ENCODE measurements around the gene TBX19.

Gene TBX19

DNA sequence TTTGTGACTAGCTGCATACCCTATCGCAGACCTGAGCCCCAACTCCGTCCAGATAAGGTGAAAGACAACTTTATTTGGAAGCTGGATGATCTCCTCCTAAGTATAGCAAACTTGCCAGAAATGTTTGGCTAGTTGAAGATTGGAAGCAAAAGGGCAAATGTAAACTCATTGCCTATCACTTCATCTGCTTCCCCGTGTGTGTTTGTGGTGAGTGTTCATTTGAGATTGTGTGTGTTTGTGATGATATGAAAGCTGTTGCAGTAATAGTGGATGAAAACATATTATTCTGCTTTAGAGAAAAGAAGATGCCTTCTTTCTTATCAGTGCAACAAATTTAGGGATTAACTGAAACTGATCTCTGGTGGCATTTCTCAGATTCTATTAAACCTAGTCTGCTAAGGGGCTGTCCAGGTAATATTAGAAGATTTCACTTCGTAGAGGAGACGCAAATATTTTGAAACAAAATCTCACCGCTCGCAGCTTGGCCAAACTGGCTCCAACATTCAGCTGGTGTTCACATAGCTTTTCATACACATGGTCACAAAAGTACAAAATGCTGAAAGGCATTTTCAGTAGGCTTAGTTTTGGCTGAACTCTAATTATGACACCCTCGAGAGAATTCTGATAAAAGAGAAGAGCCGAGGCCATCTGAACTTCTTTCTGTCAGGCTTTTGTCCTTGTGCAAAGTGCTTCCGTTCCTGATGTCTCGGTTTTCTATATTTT is 1.1 kb downstream of the TBX19 start:
- DNase-seq (ENCODE audit: low spot score), result no peak

DNA sequence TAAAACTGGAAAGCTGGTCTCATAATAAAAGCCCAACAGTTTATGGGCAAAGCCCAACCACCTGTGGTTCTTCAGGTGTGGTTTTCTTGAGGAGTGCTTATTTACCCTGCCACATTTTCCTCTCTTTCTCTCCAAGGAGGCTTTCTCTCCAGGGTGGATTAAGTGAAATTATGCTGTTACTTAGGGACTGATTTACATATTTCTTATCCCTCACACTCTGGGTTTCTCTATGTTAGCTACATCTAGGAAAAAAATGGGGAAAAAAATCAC is 4.8 kb downstream of the TBX19 start:
- DNase-seq (ENCODE audit: low spot score), result no peak

DNA sequence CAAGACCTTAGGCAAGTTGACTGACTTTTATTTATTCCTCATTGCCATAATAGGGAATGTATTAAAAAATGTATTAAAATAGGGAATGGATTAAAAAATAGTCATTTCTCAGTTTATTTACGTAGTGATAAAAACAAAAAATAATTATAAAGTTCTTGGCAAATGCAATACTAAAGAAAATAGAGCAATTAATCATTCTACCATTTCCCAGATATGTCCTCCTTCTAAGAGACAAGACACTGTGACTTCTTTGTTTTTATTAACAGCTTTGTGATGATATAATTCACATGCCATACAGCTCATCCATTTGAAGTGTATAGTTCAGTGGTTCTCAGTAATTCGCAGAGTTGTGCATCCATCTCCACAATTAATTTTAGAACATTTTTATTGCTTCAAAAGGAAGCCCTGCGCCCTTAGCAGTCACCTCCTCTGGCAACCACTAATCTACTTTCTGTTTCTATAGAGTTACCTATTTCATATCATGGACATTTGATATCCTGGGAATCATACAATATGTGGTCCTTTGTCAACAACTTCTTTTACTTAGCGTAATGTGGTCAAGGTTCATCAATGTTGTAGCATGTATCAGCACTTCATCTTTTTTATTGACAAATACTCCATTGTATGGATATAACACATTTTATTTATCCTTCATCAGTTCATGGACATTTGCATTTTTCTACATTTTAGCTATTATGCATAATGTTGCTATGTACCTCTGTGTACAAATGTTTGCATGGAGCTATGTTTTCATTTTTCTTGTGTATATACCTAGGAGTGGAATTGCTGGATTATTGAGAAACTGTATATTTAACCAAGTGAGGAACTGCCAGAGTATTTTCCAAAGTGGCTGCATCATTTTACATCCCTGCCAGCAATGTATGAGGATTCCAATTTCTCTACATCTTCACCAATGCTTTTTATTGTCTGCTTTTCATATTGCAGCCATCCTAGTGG is 5.6 kb downstream of the TBX19 start:
- no peak for DNase-seq (ENCODE audit: low spot score)

DNA sequence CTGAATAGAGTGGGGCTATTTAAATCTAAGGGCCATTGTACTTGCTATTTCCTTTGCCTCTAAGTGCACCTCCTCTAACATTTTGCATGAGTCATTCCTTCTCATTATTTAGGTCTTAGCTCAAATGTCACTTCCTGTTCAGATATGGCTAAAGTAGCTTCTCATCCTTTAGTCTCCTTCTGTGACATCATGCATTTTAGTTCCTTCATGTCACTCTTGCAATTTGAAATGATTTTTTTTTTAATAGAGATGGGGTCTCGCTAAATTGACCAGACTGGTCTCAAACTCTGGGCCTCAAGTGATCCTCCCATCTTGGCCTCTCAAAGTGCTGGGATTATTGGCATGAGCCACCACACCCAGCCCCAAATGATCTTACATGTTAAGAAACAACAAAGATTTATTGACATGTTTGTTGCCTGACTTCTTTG is 6.6 kb downstream of the TBX19 start:
- no peak for DNase-seq (ENCODE audit: low spot score)

DNA sequence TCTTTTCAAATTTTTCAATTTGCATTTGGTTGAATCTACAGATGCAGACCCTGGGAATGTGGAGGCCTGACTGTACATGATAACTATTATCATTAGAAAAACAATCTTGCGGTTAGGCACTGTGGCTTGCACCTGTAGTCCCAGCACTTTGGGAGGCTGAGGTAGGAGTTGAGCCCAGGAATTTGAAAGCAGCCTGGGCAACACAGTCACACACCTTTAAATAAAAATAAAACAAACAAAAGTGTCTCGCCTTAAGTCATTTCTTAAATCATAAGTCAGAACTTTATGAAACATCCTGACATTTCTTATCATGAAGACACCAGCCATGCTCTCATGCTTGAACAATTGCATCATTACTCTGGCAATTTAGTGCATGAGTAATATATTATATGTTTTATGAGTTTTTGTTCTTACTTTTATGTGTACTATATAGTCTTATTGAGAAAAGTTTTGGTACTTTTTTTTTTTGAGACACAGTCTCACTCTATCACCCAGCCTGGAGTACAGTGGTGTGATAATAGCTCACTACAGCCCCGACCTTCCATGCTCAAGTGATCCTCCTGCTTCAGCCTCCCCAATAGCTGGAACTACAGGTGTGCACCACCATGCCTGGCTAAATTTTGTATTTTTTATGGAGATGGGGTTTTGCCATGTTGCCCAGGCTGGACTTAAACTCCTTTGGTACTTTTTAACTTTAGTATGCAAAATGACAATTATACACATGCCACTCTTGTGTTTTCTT is 7.8 kb downstream of the TBX19 start:
- DNase-seq (ENCODE audit: low spot score), result no peak

DNA sequence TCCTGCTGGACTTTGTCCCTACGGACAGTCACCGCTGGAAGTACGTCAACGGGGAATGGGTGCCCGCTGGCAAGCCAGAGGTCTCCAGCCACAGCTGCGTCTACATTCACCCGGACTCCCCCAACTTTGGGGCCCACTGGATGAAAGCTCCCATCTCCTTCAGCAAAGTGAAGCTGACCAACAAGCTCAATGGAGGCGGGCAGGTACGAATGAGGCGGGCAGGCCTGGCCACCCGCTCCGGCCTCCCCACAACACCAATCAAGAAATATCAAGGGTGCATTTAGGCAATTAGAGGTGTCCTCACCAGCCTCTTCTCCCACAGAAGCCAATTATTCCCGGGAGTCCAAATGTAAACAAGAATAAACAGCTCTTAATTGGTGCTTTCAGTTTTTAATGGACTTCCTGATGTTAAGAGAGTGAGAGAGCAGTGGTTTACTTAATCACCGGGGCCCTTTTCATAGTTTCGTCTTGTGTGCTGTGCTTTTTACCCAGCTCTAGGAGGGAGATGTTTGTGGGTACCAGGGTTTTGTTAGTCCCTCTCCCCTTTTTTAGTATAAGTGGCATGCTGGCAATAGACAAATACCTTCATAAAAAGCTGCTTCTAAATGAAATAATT is 10.7 kb downstream of the TBX19 start:
- no peak for DNase-seq (ENCODE audit: low spot score)

DNA sequence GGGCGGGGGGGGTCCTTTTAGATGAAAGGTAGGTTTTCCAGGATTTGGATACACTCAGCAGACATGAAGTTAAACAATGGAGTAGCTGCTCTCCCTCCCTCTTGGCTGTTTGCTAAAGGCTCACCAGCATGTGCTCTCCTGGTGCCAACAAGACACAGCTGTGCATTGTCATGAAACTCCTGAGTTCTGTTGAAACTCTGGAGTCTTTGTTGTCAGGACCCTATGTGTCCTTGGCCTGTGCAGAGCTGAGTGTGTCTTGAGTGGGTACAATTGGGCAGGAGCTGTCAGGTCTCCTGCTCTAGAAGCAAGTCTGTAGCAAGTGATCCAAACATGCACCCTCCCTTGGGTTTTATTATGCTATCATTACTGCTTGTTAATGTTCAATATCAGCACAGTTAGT is 12.7 kb downstream of the TBX19 start:
- no peak for DNase-seq (ENCODE audit: low spot score)

DNA sequence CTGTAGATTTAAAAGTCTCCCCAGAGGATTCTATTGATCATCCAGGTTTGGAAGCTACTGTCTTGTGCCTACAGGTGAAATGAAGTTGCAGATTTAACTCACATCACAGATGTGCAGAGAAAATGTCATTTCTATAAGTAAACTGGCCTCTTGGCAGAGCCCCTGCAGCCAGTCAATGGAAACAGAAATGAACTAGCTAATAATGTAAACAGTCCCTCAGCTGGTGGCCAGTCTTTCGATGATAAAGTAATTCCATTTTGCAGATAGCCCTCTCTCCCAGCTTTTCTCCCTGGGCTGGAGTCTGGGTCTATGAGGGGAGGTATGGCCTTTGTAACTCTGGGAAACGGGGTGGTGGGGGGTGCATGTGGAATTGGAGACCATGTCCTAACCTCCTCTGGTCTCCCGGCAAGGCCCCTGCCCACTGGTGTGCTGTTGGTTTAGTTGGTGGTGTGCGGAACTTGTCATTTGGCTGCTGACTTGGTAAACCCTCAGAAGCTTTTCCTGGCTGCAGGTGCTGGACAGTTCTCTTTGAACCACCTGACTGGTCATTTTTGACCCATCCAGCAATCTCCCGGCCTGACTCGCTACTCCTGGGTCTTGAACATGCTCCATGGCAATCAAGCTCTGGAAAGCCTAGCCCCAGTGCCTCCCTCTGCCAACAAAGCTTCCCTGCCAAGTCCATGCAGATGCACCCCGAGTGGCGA is 14.9 kb downstream of the TBX19 start:
- no peak for DNase-seq (ENCODE audit: low spot score)

DNA sequence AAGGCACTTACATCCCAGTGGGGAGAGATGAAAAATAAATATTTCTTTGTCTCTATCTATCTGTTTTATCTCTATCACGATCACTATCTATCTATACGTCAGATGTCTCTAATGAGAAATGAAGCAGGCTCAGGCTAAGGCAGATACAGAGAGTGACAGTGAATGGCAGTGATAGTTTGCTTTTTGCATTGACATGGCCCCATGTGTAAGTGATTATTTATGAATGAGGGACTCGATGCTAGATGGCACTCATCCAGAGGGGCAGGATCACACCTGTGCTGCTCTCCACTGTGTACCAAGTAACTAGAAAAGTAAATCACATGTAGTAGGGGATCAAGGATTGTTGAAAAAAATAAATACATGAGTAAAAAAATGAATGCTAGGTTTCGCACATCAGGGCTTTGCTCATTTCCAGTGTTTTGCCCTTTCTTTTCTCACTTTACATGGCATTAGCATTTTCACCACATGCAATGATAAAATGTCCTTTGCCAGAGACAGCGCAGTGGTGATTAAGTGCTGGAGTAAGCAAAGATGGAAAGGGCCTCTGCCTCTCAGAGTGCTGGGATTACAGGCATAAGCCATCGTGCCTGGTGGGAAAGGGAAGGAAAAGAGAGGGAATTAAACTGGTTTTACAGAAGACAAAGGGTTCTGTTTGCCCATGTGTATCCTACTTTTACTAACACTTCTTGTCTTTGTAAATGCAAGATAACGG is 16.5 kb downstream of the TBX19 start:
- DNase-seq (ENCODE audit: low spot score), result no peak

DNA sequence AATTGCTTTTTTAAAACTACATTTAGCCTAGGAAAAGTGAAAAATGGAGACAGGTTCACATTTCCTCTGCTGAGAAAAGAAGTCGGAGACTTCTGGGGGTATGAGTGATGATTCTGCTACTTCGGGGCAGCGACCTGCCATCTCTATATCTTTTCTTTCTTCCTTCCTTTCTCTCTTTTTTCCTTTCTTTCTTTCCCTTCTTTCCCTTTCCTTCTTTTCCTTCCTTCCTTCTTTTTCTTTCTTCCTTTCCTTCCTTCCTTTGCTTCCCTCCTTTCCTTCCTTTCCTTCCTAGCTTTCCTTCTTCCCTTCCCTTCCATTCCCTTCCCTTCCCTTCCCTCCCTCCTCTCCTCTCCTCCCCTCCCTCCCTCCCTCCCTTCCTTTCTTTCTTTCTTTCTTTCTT is 17.8 kb downstream of the TBX19 start:
- DNase-seq (ENCODE audit: low spot score), result no peak

DNA sequence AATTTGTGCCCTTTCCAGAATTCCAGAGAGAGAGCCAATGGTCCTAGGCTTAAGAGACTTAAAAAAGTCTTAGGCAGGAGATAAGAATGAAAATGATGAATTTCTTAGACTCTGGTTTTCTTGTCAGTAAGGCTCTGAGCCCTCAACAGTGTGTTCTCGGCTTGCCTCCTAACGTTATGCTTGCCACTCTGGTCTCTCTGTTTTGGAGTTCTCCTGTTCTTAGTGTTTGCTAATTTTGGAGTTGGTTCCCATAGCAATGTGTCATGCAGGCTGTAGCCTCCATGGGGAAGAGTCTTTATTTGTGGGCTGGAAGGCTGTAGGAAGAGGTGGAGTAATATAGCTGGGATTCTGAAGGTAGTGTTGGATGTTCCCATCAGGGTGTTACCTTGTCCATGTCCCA is 19.9 kb downstream of the TBX19 start:
- DNase-seq (ENCODE audit: low spot score), result no peak

DNA sequence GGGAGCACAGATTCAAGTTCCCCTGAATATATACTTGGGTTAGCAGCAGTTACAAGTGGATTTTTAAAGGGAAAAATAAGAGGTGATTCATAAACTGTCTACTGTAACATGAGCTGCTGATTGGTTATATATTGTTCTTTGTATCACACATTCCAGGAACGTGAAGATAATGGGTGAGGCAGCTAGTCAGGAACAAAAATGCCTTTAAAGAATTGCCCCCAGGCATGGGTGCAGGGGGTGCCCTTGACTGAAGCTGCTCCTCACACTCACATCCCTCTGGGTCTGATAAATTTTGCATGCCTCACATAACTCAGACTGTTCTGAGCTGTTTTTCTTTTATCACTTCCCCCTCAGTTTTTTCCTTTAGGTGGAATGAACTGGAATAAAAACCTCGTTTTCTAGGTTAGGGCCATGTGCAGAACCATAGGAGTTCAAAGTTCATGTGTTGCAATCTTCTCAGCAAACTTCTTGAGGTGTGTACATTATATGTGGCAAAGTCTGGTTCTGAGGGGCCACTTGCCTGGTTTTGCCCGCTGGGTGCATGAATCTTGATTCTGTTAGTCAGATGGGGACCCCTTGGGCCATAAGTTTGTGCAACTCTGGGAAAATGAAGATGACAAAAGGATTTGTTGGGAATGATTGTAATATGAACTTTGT is 21.1 kb downstream of the TBX19 start:
- no peak for DNase-seq (ENCODE audit: low spot score)

DNA sequence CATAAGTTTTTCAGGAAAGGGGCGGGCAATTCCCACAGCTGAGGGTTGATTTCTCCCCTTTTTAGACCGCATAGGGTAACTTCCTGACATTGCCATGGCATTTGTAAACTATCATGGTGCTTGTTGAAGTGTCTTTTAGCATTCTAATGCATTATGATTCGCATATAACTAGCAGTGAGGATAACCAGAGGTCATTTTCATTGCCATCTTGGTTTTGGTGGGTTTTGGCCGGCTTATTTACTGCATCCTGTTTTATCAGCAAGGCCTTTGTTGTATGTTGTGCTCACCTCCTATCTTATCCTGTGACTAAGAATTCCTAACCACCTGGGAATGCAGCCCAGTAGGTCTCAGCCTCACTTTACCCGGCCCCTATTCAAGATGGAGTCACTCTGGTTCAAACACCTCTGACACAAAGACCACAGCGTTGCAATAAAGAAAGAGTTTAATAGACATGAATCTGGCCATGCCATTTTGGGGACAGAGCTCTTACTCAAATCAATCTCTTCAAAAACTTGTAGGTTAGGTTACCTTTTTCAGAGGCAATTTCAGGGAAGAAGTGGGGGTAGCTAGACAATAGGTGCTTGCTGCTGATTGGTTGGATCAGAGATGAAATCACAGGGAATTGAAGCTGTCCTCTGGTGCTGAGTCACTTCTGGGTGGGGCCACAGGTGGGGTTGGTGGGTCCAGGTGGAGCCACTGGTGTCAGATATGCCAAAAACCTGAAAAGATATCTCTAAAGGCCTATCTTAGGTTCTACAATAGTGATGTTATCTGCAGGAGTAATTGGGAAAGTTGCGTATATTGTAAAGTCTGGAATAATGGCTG is 23.3 kb downstream of the TBX19 start:
- no peak for DNase-seq (ENCODE audit: low spot score)

DNA sequence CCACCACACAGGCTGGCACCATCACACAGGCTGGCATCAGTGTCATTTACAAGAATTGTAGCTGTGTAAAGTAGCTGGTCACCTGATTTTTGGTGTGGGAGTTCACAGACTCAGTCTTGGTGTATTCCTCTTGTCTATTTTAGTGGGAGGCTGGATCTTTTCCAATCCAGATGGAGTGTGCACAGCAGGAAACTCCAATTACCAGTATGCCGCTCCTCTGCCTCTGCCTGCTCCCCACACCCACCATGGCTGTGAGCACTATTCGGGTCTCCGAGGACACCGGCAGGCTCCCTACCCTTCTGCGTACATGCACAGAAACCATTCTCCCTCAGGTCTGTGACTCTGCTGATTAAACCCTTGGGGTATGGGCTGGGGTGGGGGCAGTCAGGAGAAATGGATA is 24.2 kb downstream of the TBX19 start:
- DNase-seq (ENCODE audit: low spot score), result no peak

DNA sequence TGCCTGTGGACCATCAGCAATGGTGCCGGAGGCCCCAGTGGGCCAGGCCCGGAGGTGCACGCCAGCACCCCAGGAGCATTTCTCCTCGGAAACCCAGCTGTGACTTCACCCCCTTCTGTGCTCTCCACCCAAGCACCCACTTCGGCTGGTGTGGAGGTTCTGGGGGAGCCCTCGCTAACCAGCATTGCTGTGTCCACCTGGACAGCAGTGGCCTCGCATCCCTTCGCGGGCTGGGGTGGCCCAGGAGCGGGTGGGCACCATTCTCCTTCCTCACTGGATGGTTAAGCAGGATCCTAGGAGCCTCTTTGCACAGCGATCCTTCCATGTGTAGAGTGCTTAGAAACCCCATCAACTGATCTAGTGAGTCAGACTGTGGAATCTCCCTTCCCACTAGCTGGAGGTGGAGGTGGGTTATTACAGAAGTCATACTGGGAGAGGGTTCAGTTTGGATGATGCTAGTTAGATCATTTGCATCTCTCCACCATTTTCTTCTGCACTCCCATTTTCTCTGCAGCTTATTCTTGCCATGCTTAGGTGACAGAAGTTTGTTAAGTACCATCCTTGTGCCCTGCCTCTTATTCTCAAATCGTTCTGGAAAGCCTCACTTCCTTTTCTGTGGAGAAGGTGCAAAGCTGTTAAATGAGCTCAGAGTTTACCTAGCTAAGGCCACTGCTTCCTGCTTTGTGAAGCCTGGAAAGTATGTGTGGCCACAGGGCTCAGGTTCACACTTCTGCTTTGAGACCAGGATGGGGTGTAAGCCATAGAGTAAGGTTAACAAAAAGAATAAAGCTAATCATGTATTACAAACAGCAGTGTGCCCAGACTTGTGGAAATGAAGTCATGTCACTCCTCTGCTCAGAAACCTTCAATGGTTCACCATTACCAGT is 32.3 kb downstream of the TBX19 start:
- DNase-seq (ENCODE audit: low spot score), result no peak

DNA sequence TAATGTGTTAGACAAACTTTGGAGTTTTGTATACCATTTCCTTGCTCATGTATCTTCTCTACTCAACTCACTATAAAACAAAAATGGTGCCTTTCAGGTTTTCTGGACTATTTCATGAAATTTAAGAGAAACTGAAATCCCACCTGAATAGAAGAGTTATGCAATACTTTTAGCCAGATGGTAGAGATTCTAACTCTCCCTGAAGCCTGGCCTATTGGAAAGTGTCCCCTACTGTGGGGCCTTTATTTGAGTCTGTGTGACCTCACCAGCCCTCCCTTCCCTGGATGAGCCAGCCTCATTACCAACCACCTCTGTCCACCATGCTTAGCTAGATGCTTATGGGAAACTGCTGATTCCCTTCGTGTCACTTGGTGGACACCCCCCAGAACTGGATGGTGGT is 35.5 kb downstream of the TBX19 start:
- DNase-seq (ENCODE audit: low spot score), result no peak

DNA sequence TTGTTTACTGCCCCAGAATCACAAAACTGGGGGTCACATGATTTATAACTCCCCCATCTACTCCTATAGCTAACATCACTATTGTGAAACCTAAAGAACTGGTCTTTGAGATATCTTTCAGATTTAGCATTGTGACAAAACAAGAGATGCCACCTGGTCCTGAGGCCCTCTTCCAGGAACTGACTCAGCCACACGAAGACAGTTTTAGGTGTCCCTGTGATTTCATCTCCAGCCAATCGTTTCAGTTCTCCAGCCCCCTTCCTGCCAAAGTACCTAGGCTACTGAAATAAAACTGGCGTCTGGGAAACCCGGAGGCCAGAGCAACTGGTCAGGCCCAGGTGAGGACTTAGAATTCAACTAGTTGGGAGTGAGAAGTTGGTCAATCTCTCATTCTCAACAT is 36.6 kb downstream of the TBX19 start:
- DNase-seq (ENCODE audit: low spot score), result no peak

DNA sequence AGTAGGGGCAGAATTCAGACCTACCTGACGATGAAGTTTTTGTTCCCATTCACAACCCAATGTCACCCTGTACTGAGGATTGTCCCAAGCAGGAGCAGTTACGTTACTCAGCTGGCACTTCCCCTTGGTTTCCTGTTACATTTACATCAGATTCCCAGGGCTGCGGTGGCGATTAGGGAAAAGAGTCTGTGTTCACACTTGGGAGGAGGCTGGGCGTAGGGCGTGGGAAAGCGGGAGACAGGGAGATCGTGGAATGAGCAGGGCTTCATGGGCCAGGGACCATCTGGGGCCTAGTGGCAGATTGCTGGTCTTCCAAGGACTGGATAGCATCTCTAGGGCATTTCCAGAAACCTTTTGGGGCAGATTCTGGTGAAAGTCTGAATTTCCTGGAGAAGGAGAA is 39.0 kb downstream of the TBX19 start:
- no peak for DNase-seq (ENCODE audit: low spot score)

DNA sequence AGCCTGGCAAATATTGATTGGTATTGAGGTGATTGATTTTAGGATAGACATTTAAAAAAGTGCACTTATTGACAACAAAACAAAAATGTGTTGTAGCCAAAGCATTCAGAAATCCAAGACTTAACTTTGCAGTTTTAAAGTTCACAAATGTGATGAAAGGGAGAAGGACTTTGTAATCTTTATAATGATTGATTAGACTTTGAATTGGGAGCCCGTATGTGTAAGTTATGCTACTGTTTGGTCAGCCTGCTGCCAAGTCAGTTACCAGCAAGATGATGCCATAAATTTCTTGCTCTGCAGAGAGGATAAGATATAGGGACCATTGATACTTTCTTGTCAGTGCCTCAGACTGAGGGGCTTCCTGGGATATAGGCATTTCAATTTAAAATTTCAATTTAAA is 39.5 kb downstream of the TBX19 start:
- no peak for DNase-seq (ENCODE audit: low spot score)

Measured in iPS-NIHi11 (cell line).